ENCODE results near the gene ALG8. TPM values are rescaled to one million over a fixed set of nuclear protein-coding genes. Genes with fewer than 3 reads are reported as not detected.

ALG8 gene
- total RNA-seq, 1 donor from 2014 or later = 32.3 TPM

GRCh38 chr11:78160557-78160956, 21.1 kb upstream of the ALG8 start:
- no peak for DNase-seq (ENCODE audit: low spot score)

- DNase-seq (ENCODE audit: low spot score) = no peak
Observed at GRCh38 chr11:78158987-78159652, 19.7 kb upstream of the ALG8 start.

DNA sequence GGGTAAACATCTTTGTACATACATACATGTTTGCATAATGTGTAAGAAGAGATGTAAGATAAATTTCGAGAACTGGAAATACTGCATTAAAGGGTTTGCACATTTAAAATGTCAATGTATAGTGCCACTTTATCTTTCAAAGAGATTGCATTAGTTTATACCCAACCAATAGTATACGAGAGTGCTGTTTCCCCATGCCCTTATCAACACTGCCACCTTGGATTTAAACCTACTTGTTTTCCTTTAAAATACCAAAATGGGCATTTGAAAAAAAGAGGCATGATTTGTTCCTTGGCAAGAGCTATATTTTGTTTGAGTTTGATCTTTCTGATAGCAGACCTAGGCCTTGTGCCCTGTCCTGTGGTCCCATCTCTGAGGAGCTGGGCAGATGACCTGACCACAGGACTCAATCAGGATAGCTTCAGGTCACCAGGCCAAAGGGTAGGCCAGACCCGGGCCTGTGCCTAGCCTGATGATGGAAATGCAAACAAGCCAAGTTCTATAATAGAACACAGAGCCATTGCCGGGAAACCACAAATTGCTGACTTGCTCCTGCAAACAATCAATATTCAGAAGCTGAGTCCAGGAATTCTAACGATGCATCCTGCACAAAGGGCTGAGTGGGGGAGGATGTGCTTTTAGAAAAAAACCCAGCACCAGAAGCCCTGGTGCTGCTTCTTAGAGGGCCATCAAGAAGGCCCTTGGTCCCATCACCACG, 16.9 kb upstream of the ALG8 start:
- no peak for DNase-seq (ENCODE audit: low spot score)

GRCh38 chr11:78151804-78152203, 12.4 kb upstream of the ALG8 start:
- no peak for DNase-seq (ENCODE audit: low spot score)

- no peak for DNase-seq (ENCODE audit: low spot score)
Observed at GRCh38 chr11:78150754-78151153, 11.3 kb upstream of the ALG8 start.

GRCh38 chr11:78150346-78150745, 10.9 kb upstream of the ALG8 start:
- no peak for DNase-seq (ENCODE audit: low spot score)

- peak; percentile 72 for DNase-seq (ENCODE audit: low spot score)
Observed at GRCh38 chr11:78149646-78150045, 10.2 kb upstream of the ALG8 start.

DNA sequence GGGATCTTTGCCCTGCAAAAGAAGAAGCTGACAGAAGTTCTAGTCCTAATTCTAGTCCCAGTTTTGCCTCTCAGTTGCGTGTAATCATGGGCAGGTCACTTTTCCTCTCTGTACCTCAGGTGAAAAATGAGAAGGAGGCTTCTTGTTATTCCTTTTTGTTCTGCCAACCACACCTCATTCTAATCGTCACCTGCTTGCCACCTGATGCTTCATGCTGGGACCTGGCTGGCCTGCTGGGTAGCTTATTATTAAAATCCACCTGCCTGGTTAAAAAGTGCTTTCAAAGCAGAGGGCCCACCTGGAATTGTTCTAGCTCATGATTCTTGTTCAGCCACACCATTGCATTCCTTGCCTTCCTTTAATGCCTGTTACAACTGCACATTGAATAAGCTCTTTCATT, 8.4 kb upstream of the ALG8 start:
- no peak for DNase-seq (ENCODE audit: low spot score)

GRCh38 chr11:78145511-78146025, 6.1 kb upstream of the ALG8 start:
- DNase-seq (ENCODE audit: low spot score) = no peak

DNA sequence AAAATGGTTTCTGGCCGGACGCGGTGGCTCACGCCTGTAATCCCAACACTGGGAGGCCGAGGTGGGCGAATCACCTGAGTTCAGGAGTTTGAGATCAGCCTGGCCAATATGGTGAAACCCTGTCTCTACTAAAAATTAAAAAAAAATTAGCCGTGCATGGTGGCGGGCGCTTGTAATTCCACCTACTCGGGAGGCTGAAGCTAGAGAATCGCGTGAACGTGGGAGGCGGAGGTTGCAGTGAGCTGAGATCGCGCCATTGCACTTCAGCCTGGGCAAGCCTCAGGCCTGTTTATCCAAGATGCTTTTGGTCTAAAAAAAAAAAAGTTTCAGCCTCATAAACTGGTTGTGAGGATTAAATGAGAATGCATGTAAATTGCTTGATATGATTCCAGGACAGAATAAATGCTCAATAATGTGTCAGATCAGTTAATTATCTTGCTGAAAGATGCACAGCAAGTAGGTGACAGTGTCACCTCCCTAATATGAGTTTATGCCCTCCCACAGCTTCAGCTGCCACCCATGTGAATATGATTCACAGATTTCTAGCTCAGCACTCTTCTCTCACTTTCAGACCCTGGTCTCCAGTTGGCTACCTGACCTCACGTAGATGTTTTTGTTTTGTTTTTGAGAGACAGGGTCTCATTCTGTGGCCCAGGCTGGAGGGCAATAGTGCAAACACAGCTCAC, 1.1 kb upstream of the ALG8 start:
- DNase-seq (ENCODE audit: low spot score) = no peak

DNA sequence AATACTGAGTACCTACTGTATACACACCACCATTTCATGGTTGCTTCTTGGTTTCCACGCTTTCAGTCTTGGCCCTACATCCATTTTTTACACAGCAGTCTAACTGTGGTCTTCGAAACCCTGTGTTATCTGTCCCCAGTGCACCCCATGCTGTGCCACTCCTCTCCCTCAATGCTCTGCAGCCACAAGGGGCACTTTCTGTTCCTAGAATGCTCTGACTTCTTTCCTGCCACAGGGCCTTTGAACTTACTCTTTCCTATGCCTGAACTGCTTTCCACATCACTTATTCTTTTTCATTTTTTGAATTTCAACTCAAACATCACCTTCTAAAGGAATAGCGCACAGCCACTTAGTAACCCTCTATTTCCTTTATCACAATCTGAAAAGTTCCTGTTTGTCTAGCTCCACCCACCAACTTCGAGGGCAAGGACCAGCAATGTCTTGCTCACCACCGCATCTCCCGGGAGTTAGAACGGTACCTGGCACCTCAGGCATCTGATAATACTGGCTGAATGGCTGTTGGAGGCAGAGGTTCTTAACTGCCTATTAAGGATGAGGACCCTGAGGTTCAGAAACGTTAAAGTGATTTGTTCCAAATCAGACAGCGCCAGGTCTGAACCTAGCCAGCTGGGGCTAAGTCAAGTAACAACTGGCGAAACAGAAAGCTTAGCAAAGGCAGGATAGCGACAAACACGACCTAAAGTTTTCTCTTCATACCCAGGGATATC, 568 bp downstream of the ALG8 start:
- peak; percentile 11 for DNase-seq (ENCODE audit: low spot score)

DNA sequence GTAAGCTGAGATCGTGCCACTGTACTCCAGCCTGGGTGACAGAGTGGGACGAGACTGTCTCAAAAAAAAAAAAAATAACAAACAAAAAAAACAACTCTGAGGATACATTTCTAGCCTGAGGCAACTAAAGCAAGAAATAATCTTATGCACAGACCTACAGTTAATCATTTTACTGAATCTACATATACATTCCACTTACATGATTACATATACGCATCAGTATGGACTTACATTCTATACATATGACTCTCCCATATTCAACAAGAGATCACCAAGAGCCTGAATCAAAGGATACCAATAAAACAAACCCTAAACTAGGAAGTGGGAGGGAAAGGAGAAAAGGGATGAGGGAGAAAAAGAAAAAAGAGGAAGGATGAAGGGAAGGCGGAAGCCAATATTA, 1.1 kb downstream of the ALG8 start:
- DNase-seq (ENCODE audit: low spot score) = no peak

DNA sequence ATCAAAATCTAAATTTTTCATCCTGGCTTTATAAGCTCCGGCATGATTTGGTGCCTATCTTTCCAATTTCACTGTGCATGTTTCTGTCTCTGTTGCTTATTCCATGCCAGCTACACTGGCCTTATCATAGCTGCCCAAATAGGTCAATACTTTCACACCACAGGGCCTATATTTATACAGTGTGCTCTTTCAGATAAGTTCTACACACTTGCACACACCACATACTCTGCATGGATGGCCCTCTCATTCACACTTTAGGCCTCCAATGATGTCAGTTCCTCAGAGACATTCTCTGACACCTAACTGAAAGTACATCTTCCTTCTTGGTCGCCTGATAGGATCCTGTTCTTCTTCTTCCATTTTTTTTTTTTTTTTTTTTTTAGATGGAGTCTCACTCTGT, 7.0 kb downstream of the ALG8 start:
- no peak for DNase-seq (ENCODE audit: low spot score)

GRCh38 chr11:78131956-78132355, 7.5 kb downstream of the ALG8 start:
- no peak for DNase-seq (ENCODE audit: low spot score)

- no peak for DNase-seq (ENCODE audit: low spot score)
Observed at GRCh38 chr11:78127403-78127802, 12.0 kb downstream of the ALG8 start.

- no peak for DNase-seq (ENCODE audit: low spot score)
Observed at GRCh38 chr11:78112582-78113275, 26.7 kb downstream of the ALG8 start.

- no peak for DNase-seq (ENCODE audit: low spot score)
Observed at GRCh38 chr11:78111298-78111697, 28.1 kb downstream of the ALG8 start.

GRCh38 chr11:78110830-78111229, 28.6 kb downstream of the ALG8 start:
- no peak for DNase-seq (ENCODE audit: low spot score)

DNA sequence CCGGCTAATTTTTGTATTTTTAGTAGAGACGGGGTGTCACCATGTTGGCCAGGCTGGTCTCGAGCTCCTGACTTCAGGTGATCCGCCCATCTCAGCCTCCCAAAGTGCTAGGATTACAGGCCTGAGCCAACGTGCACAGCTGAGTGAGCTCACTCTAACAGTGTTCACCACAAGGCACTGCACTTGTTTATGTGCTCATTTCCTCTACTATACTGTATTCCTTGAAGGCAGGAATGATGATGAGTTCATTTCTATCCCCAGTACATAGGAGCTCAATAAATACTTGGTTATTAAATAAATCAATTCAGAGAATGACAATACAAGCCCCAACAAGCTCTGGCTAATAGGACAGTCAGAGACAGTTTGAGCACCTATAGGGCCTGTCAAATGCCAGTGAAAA, 29.1 kb downstream of the ALG8 start:
- DNase-seq (ENCODE audit: low spot score) = no peak

- peak; percentile 96 for DNase-seq (ENCODE audit: low spot score)
Observed at GRCh38 chr11:78109081-78110015, 30.1 kb downstream of the ALG8 start.
